IPS DF 19.7 (cell line): ENCODE results near the gene UBE2U.

Source experiments
- DNase-seq: peaks from one replicate; pipeline ENCODE4 v3.0.0-alpha.2; 2013; ENCODE audit warnings: low read depth, low spot score

Gene UBE2U, protein sequence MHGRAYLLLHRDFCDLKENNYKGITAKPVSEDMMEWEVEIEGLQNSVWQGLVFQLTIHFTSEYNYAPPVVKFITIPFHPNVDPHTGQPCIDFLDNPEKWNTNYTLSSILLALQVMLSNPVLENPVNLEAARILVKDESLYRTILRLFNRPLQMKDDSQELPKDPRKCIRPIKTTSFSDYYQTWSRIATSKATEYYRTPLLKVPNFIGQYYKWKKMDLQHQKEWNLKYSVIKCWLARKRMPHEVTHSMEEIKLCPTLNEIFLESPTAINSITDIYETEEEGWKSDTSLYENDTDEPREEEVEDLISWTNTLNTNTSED

DNA sequence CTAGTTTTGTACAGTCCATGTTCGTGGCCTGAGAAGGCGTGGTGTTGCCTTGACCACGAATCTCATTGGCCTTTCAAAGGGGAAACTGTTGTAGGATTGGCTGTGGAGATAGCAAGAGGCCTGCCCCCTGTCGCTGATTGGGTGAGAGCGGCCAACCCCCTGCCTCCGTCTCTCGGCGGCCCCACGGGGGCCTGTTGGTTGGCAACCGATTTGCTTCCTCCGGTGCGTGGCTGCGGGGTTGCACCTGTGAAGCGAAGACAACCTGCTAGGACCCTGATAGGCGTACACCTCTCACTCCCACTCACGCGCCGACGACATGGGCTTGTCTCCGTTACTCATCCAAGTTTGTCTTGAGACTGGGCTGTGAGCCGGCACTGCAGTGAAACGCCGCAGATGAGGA lies at the start of gene UBE2U:
UBE2U (plus strand) TSS at position 204 of the 400 bp plus-strand sequence. CDS start 428 bp downstream, outside the sequence.
- no peak for DNase-seq

DNA sequence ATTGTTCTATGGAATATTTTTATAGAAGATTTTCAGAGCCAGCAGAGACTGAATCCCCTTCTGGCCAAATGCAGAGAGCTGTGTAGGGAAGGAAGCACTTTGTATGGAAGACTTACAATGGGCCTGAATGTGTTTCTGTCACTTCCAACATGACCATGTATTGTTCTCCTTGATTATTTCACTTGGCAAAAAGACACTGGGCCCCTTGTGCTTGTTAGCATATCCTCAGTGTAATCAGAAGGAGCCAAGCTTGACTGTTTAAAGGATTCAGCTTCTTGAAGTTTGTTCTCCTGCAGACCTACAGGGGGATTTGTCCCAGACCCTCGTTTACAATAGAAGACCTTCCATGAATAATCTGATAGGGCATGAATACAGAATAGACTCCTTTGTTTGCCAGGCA lies 48.1 kb upstream of the UBE2U start:
- no peak for DNase-seq

DNA sequence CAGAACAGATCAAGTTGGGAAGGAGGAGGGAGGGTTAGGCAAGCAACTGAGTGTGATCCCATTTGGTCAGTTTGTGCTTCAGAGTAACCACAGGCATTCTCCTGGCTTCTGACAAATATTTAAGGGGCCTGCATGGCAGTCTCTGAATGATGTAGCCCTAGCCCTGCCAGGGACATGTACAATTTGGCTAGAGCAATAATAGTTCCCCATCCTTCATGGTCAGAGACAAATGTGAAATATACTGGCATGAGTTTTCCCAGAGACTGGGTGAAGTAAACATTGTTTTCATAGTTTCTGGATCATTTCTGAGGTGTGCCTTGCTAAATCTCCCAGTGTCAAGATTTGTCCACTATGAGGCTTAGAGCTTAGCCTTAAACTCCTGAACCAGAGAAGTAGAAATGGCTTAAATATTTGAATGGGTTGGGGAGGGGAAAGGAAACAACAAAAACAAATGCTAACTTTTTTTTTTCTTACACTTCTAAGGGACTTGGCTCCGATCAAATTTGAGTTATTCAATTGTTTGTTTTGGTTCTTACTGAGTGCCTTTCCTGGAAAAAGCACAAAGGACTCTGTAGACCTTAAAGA lies 42.0 kb upstream of the UBE2U start:
- no peak for DNase-seq

DNA sequence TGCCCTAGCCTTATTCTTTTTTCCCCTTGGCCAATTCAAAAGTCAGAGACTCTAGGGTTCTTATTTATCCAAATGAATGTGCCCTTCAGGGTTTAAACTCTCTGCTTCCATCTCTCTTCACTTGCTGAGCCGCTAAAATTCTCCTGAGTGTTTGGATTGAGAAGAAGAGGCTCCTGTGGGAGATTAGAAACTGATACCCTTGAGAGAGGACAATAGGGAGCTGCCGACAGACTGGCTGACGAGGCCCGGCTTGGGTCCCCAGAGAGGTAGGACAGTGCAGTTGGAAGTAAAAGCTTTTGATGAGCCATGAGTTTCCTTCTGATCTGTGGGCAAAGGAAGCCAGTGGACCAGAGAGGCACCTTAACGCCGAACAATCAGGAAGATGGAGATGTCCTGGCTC lies 41.3 kb upstream of the UBE2U start:
- no peak for DNase-seq

DNA sequence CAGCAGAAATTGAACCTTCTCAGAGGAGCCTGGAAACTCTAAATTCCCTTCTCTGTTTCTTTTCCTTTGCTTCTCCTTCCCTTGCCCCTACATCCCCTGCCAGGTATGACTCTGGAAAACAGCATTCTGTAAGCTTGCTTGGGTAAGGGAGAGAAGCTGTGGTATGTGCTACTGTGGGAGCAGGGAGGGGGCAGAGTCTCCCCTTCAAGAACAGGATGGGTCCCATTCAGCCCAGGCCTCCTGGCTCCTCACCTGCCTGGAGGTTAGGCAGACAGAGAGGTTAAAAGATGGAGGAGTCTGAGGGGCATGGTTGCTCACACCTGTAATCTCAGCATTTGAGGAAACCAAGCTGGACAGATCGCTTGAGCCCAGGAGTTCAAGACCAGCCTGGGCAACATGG lies 40.6 kb upstream of the UBE2U start:
- DNase-seq = no peak

DNA sequence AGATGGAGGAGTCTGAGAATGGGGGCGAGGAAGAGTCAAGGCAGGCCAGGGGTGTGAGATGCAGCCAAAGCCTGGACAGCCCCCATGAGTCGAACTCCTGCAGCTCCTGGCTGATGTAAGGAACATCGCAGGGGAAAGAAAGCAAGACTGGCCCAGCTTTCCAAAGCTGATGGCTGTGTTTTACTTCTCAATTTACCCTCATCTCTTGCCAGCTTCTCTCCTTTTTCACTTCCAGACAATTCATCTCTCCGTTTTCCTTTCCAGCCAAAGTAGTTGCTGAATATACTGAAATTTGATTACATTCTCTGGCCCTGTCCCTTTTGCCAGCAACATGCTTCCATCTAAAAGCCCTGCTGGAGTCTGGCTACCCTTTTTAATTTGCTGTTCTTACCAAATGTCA lies 40.0 kb upstream of the UBE2U start:
- no peak for DNase-seq

DNA sequence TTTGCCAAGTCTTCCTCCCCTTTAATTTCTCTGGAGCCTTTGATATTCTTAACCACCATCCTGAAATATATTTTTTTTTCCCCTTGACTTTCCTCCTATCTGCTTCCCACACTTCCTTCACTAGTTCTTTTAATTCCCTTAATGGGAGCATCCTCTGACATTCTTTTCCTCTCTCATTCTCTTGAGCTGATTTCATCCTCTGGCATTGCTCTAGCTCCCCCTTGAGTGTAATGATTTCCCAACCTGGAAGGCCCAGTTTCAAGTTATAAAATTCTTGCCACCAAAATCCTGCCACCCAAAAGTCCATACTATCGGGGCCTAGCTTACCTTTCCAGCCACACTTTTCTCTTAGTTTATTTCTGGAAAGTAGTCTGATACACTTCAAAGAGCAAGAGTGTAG lies 39.5 kb upstream of the UBE2U start:
- no peak for DNase-seq

DNA sequence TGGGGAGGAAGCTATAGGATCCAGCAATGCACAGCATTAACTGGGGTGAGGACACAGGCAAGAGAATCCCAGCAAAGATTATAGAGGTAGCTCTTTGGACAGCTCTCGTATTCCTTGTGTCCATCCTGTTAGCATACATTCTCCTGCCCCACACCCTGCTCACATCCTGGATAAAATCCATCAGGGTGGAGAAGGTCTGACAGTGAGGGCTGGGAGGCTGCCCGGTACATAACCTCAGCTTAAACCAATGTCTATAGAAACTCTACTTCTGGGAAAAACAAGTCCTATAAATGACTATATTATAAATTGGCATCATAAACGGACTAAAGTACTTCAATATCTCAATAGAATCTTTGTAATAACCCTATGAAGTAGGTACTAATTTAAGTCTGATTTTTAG lies 36.8 kb upstream of the UBE2U start:
- no peak for DNase-seq

DNA sequence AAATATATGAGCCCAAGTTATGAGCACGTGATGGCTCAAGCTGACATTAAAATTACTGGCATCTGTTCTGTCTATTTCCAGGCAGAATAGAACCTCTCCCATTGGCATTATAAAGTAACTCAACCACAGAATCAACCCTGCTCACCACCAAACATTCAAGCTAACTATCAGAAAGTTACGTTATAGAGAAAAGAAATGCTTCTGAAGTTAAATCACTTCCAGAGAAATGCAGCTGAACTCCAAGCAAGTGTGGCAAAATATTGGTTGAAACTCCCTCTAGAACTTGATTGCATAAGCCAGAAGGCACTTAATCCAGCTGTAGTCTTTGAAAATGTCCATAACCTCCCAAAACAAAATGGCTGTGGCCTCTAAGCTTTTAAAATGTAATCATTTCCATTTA lies 36.2 kb upstream of the UBE2U start:
- DNase-seq = no peak

DNA sequence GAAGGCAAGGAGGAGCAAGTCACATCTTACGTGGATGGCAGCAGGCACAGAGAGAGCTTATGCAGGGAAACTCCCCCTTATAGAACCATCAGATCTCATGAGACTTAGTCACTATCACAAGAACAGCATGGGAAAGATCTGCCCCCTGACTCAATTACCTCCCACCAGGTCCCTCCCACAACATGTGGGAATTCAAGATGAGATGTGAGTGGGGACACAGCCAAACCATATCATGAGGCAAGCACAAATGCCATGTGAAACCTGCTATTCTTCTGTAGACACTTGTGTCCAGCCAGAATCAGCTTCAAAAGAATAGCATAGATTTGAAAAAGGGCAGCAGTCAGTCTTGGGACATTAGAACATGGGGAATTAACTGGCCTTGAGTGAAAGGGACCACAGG lies 32.2 kb upstream of the UBE2U start:
- DNase-seq = no peak

DNA sequence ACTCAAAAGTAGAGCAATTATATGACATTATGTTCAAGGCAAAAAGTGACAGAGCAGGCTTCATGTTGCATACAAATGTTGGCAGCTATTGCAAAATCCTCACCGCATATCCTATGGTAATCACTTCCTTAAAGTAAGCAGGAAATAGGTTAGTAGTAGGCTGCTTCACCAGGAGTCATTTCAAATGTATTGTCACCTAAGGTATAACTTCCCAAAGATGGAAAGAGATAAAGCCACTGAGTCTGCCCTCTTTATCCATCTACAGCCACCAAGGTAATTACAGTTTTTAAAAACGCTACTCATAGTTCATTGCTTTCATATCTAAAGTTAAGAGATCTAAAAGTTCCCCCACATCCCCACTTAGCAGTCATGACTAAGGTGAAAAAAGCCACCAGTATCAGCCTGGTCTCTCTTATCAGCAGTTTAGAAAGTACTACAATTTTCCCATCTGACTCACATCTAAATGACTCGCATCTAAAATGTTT lies 31.6 kb upstream of the UBE2U start:
- DNase-seq = no peak

DNA sequence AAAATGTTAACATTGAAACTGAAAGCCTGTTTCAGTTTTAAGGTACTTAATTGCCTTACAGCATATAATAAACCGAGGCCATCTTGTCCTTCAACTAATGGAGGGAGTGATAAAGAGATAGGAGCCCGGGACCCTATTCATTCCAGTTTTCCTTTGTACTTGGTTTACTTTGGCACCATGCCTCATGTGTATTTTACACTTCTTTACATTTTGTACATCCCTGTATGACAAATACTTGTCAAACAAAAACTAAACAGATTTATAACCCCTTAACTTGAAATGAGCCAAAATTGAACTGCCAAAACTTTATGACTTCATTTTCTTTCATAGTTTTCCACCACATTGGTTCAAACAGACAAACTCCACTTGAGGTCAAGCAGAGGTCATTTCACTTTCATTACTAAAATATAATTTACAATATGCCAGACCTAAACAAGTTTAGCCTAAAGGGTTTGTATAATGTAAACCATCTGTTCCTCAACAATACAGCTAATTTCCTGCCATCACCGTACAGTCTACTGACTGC lies 30.9 kb upstream of the UBE2U start:
- DNase-seq = no peak

DNA sequence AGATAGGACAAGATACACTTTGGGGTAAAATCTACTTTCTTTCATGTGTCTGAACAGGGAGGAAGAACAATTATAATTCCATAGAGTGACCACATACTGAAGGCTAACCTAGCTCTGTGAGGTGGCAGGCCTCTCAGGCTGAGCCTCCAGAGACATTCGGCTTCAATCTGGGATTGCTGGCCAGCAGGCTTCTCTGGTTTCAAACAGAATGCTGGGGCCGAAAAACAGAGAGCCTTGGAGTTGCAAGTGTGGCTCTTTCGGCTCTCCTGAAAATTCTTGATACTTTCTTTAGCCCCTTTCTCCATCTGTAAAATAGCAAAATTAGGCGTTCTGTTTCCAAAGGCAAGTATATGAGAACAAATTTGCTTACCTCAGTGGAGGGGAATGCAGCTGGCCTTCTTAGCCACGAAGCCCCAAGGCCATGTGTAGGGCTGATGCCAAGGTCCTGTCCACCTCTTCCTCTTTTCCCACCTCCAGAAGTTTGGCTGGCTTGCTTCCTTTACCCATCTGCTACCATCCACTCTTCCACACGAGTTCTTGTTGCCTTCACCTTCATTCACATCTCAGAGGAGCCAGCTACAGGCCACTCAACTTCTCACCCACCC lies 30.0 kb upstream of the UBE2U start:
- no peak for DNase-seq

DNA sequence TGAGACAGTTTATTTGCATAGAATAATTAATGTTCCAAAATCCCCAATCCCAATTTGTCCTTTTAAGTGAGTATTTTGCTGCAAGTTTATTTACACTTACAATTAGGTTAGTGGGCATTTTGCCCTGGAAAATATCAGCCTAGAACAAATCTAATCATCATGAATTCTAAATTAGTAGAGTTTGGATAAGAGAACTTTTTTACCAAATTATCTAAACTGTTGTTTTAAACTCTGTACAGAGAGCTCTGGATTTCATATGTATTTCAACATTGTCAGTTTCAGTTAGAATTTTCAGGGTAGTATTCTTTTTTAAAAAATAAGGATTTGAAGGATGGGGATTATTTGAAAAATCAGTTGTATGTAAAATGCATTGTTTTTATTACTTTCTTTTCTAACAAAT lies 27.8 kb upstream of the UBE2U start:
- no peak for DNase-seq

DNA sequence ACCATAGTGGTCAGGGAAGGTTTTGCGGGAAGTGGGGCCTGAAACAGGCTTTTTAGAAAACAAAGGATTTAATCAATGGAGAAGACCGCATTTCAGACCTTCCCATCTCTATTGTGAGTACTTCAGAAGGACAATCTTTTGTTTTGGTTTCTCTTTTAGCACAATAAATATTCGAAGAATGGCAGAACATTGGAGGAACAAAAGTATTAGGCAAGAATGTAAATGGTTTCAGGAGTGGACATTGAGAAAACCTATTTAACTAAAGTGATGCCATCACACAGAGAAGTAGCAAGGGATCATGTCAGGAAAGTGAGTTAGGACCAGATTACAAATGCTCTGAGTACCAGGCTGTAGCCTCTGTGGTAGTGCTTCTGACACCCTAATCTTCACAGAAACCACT lies 26.8 kb upstream of the UBE2U start:
- DNase-seq = no peak

DNA sequence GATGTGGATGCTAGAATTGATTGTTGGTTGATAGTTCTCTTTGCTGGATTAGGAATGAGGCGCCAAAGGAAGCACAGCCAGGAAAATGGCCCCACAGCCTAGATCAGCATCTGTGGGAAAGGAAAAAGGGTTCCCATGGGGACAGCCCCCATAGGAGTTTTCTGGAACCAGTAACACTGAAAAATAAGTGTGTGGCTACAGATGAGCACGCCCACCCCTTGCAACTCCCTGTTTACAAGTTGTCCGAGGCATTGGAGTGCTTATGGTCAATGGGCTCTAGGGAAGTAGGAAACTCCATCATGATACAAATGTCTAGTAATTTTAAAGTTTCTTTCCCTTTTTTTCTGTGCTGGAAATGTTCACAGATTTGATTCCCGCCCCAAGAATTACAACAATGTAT lies 23.8 kb upstream of the UBE2U start:
- no peak for DNase-seq

DNA sequence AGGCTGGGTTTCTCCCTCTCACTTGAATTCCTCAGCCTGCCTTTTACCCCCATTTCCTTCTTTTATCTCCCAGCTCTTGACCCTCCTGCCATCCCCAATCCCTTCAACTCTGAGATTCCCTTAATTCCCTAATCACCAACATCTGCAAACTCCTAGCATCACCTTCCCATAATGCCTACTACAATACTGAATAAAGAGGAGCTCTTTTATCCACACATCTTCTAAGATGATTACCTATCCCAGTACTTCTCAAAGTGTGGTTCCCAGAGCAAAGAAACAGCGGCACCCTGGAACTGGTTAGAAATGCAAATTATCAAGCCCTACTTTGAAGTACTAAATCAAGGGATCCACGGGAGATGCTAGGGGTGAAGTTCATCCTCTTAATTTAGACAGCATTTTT lies 21.2 kb upstream of the UBE2U start:
- DNase-seq = no peak

DNA sequence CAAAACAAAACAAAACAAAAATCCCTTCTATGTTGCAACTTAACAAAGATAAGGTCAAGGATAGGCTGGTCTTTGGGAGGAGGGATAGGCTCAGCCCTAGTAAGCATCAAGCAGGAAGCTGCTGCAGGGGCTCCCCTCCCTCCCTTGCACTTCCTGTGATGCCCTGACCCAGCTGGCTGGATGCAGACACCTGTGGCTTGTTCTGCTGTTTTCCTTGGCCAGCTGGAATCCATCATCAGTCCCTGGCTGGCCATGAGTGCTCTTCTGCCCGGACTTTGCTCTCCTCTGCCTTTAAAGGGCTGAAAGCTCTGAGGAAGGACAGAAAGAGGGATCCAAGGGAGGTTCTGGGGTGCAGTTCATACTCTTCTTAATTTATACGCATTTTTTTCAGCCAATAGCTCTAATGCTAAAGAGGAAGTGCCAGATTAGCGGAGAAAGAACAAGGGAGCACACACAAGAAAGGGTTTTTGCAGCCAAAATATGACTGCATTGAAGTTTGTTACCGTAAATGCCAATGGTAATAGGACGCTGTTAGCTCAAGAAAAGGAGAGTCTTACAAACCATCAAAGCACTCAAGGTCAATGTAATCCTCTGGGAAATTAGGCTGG lies 19.9 kb upstream of the UBE2U start:
- DNase-seq = peak; percentile 25

DNA sequence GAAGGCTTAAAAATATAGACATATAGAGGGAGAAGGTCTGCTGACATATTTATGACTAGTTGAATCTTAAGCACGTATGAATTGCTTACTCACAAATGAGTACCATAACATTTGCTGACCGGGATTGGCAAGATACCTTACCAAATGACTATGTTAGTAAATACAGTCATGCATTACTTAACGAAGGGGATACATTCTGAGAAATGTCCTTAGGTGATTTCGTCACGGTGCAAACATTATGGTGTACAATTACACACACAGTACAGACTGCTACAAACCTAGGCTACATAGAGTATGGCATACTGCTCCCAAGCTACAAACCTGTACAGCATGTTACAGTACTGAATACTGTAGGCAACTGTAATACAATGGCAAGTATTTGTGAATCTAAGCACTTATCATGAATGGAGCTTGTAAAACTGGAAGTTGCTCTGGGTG lies 19.4 kb upstream of the UBE2U start:
- no peak for DNase-seq

DNA sequence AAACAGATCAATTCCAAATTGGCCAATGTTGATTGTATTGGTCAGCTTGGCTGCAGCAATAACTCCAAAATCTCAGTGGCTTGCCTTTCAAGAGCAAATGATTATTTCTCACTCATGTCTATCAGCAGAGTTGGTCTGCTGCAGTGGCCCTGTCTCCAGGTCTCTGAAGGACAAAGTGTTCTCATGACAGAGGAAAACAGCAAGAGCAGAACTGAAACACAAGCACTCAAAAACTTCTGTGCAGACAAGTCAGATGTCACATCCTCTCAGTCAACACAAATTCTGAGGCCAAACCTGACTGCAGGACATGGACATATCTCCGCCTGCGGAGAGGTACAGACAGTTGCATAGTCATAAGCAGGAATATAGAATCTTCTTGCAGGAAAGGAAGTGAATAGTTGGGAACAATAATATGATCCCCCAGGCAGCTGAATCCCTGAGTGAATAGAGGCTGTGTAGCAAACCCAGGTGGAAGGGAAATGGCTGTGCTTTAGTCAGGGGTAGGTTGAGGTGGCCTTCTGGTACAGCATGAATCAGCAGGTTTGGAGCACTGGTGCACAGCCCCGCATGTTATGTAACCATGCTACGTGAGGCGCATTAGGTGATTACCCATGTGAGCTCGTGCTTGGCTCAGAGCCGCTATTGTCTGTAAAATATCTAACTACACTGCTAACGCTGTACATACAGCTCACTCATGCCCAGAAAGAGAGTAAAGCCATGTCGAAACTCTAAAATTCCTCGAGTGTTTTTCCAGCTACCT lies 17.1 kb upstream of the UBE2U start:
- no peak for DNase-seq

DNA sequence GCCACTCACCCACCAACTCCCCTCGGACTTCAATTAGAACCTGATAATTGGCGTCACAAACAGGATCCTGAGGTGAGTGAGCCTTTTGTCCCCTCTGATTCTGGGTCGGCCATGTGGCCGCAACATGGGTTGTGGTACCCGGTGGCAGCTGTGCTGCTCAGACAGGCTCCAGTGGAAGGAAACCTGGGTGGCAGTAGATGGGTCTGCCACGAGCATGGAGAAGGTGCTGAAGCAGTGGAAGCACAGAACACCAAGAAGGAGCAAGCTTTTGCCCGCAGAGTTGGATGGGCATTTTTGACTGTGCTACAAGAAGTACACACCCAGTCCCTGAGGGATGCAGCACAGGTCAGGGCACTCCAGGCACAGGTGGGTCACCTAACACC lies 16.5 kb upstream of the UBE2U start:
- DNase-seq = no peak

DNA sequence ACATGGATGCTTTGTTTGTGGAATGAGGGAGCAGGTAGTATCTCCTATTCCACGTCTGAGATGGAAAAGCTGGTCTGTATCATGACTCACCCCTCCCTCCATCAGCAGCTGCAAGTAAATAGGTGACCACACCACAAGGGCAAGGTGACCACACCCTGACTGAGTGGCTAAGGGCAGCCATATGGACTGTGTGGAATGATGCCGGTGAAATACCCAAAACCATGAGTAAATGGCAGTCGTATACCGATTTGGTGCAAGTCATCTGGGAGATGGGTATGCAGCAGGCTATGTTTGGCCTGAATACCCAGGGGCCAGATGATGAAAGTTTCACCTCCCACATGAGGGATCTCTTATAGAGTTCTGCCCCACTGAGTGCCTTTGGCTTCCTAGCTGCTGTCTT lies 15.8 kb upstream of the UBE2U start:
- DNase-seq = no peak
